ENCODE results near the gene SPRR1A. TPM values are rescaled to one million over a fixed set of nuclear protein-coding genes. Genes with fewer than 3 reads are reported as not detected.

Gene SPRR1A
- total RNA-seq, 2 experiments from 2014 or later: not detected

Other genes starting within 250 kb of the SPRR1A start
- gene KPRP, start 226.1 kb upstream of the SPRR1A start, total RNA-seq: not detected
- not detected for gene LCE1F, start 208.9 kb upstream of the SPRR1A start, total RNA-seq
- not detected for gene LCE1E, start 197.8 kb upstream of the SPRR1A start, total RNA-seq
- gene LCE1D, start 187.4 kb upstream of the SPRR1A start, total RNA-seq: not detected
- gene LCE1C, start 177.4 kb upstream of the SPRR1A start, total RNA-seq: not detected
- gene LCE1B, start 172.1 kb upstream of the SPRR1A start, total RNA-seq: not detected
- gene LCE1A, start 156.6 kb upstream of the SPRR1A start, total RNA-seq: not detected
- gene LCE6A, start 141.2 kb upstream of the SPRR1A start, total RNA-seq: not detected
- not detected for gene LCE7A, start 124.1 kb upstream of the SPRR1A start, total RNA-seq
- not detected for gene SMCP, start 105.8 kb upstream of the SPRR1A start, total RNA-seq
- gene IVL, start 75.5 kb upstream of the SPRR1A start, total RNA-seq: not detected
- gene SPRR5, start 36.9 kb upstream of the SPRR1A start, total RNA-seq: not detected
- not detected for gene SPRR4, start 13.4 kb upstream of the SPRR1A start, total RNA-seq
- not detected for gene SPRR3, start 17.7 kb downstream of the SPRR1A start, total RNA-seq
- not detected for gene SPRR1B, start 47.1 kb downstream of the SPRR1A start, total RNA-seq
- gene SPRR2D, start 57.0 kb downstream of the SPRR1A start, total RNA-seq: not detected
- gene SPRR2A, start 73.4 kb downstream of the SPRR1A start, total RNA-seq: not detected
- not detected for gene SPRR2B, start 87.5 kb downstream of the SPRR1A start, total RNA-seq
- gene SPRR2E, start 110.4 kb downstream of the SPRR1A start, total RNA-seq: not detected
- not detected for gene SPRR2F, start 129.4 kb downstream of the SPRR1A start, total RNA-seq
- gene SPRR2G, start 166.8 kb downstream of the SPRR1A start, total RNA-seq: not detected
- not detected for gene LELP1, start 219.3 kb downstream of the SPRR1A start, total RNA-seq
- gene PRR9, start 233.5 kb downstream of the SPRR1A start, total RNA-seq: not detected

All from activated CD8-positive, alpha-beta T cell treated with anti-CD3 and anti-CD28 coated beads, Interleukin-2, amount 10 ng/mL, durations not matched to agents 7 days and 5 days (primary cell).